Liver (tissue), 9 donors: ENCODE measurements around the gene LRRC32. TPM values are rescaled to one million over a fixed set of nuclear protein-coding genes. Genes with fewer than 3 reads are reported as not detected.
A peak's percentile ranks its signal among the peaks of the same experiment; 100 is the strongest.

Experiments used
- DNase-seq: peaks from one replicate; pipeline ENCODE4 v3.0.0-alpha.2; 2017; ENCODE audit warnings: low spot score
- H3K27ac ChIP-seq, 2 donors: one replicate each; pipeline ENCODE4 v1.7.0; 2013; ENCODE audit warnings: inconsistent platforms in 2 of 2, low read length in 2 of 2, control low read depth in 1 of 2, low read depth in 1 of 2, mild to moderate bottlenecking in 1 of 2
- H3K27me3 ChIP-seq, 4 donors: one replicate each; pipeline versions ENCODE4 v1.6.1 to v1.7.0; 2013; ENCODE audit warnings: low read length in 3 of 4, inconsistent platforms in 1 of 4, mild to moderate bottlenecking in 1 of 4, moderate library complexity in 1 of 4; ENCODE audit not compliant: control insufficient read depth in 4 of 4, insufficient read depth in 4 of 4
- H3K36me3 ChIP-seq, 4 donors: one replicate each; pipeline versions ENCODE4 v1.6.1 to v1.7.0; 2013; ENCODE audit warnings: low read length in 3 of 4, mild to moderate bottlenecking in 3 of 4, low read depth in 1 of 4, moderate library complexity in 1 of 4; ENCODE audit not compliant: control insufficient read depth in 4 of 4, insufficient read depth in 3 of 4
- H3K4me1 ChIP-seq, 4 donors: one replicate each; pipeline versions ENCODE4 v1.6.1 to v1.7.0; 2013; ENCODE audit warnings: low read length in 3 of 4, mild to moderate bottlenecking in 3 of 4, moderate library complexity in 1 of 4; ENCODE audit not compliant: control insufficient read depth in 4 of 4, insufficient read depth in 4 of 4
- H3K4me3 ChIP-seq, 3 donors: one replicate each; pipeline versions ENCODE4 v1.6.1 to v1.7.0; 2013; ENCODE audit warnings: low read length in 3 of 3, control low read depth in 1 of 3, low read depth in 1 of 3, mild to moderate bottlenecking in 1 of 3
- H3K9ac ChIP-seq, 2 donors: one replicate each; pipeline ENCODE4 v1.7.0; 2013; ENCODE audit warnings: low read length in 2 of 2, mild to moderate bottlenecking in 2 of 2, moderate library complexity in 2 of 2, control low read depth in 1 of 2, low read depth in 1 of 2
- H3K9me3 ChIP-seq, 4 donors: one replicate each; pipeline versions ENCODE4 v1.6.1 to v1.7.0; 2013; ENCODE audit warnings: low read length in 3 of 4; ENCODE audit not compliant: control insufficient read depth in 4 of 4
- EGR1 ChIP-seq, 2 donors: IDR thresholded peaks; 2 replicates each; pipeline ENCODE4 v1.6.1; 2016 to 2018; ENCODE audit warnings: antibody characterized with exemption in 2 of 2, low read depth in 2 of 2
- FOXA1 ChIP-seq: IDR thresholded peaks from 2 replicates; pipeline ENCODE4 v1.6.1; 2016; ENCODE audit warnings: antibody characterized with exemption
- FOXA2 ChIP-seq: IDR thresholded peaks from 2 replicates; pipeline ENCODE4 v1.6.1; 2016; ENCODE audit warnings: antibody characterized with exemption
- HNF4A ChIP-seq, 2 donors: conservative IDR thresholded peaks; 2 replicates each; pipeline ENCODE4 v1.6.1; 2016; ENCODE audit warnings: antibody characterized with exemption in 2 of 2, mild to moderate bottlenecking in 2 of 2
- HNF4G ChIP-seq: IDR thresholded peaks from 2 replicates; pipeline ENCODE4 v1.6.1; 2016; ENCODE audit warnings: antibody characterized with exemption
- JUND ChIP-seq, 2 donors: IDR thresholded peaks; 2 replicates each; pipeline ENCODE4 v1.6.1; 2016; ENCODE audit warnings: antibody characterized with exemption in 2 of 2
- NR2F2 ChIP-seq: IDR thresholded peaks from 2 replicates; pipeline ENCODE4 v1.6.1; 2016; ENCODE audit warnings: antibody characterized with exemption
- RAD21 ChIP-seq, 2 donors: IDR thresholded peaks; 2 replicates each; pipeline ENCODE4 v1.6.1; 2016; ENCODE audit warnings: antibody characterized with exemption in 2 of 2, mild to moderate bottlenecking in 2 of 2
- RXRA ChIP-seq, 2 donors: IDR thresholded peaks; 2 replicates each; pipeline ENCODE4 v1.6.1; 2017 to 2018; ENCODE audit warnings: antibody characterized with exemption in 2 of 2, mild to moderate bottlenecking in 1 of 2
- SP1 ChIP-seq: IDR thresholded peaks from 2 replicates; pipeline ENCODE4 v1.6.1; 2018; ENCODE audit warnings: antibody characterized with exemption, mild to moderate bottlenecking
- TAF1 ChIP-seq: conservative IDR thresholded peaks from 2 replicates; pipeline ENCODE4 v1.6.1; 2016; ENCODE audit warnings: antibody characterized with exemption, mild to moderate bottlenecking
- YY1 ChIP-seq: IDR thresholded peaks from 2 replicates; pipeline ENCODE4 v1.6.1; 2016; ENCODE audit warnings: antibody characterized with exemption, mild to moderate bottlenecking
- ZBTB33 ChIP-seq: IDR thresholded peaks from 2 replicates; pipeline ENCODE4 v1.6.1; 2016; ENCODE audit warnings: antibody characterized with exemption
- WGBS: extraction: QIAGEN DNeasy Blood & Tissue Kit; methylation state at CpG from one replicate; pipeline ENCODE4 v1.1.7; 2013; 5-methylcytosine and 5-hydroxymethylcytosine counted together
- polyA plus RNA-seq, 2 donors: library from polyadenylated mRNA; stranded (reverse) in 1 of 2; unstranded in 1 of 2; fragments of 200-250 nt in 1 of 2; fragments of >200 nt in 1 of 2; fragmentation: Nextera tagmentation in 1 of 2; extraction: Ambion mirVana in 1 of 2; gene quantifications; one replicate each; pipeline versions ENCODE4 v1.2.1 to v1.2.3, GENCODE V29; 2013 to 2015
- total RNA-seq, 2 donors: library from RNA; depleted of rRNA; stranded (reverse); fragments of >200 nt; gene quantifications; one replicate each; pipeline ENCODE4 v1.2.3, GENCODE V29; 2014
- TF ChIP-seq, protein P1 (sequence below): IDR thresholded peaks from 2 replicates; pipeline ENCODE4 v1.6.1; 2016; ENCODE audit warnings: antibody characterized with exemption
- TF ChIP-seq, protein P2 (sequence below): IDR thresholded peaks from 2 replicates; pipeline ENCODE4 v1.6.1; 2016; ENCODE audit warnings: antibody characterized with exemption
- TF ChIP-seq, protein P3 (sequence below): IDR thresholded peaks from 2 replicates; pipeline ENCODE4 v1.6.1; 2016; ENCODE audit warnings: antibody characterized with exemption, mild to moderate bottlenecking
- TF ChIP-seq, protein P4 (sequence below): fragments of 150-350 bp; IDR thresholded peaks from 2 replicates; pipeline ENCODE4 v1.5.1; 2017; ENCODE audit warnings: improper control_type of control experiment, low read depth, low read length; ENCODE audit not compliant: missing input control
- donor health status: healthy.
- donor health status: healthy.
- donor health status: healthy.
- donor health status: healthy.
- donor health status: healthy.

The LRRC32 gene
- total and polyA plus RNA-seq, 4 donors = 5.4 to 15.4 (median 9.3) TPM

- H3K4me3 ChIP-seq = no peak overlapping the region
- H3K27ac ChIP-seq = no peak overlapping the region
- H3K9me3 ChIP-seq = peaks cover 3 to 12% (median 3%) of the 10 kb centered on the region in 4 donors
- TF ChIP-seq, protein P1, sequence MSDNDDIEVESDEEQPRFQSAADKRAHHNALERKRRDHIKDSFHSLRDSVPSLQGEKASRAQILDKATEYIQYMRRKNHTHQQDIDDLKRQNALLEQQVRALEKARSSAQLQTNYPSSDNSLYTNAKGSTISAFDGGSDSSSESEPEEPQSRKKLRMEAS = no peak
- TF ChIP-seq RXRA (IDR thresholded peaks at IDR 0.05) = no peak
- TF ChIP-seq RAD21 (IDR thresholded peaks at IDR 0.05) = no peak
- TF ChIP-seq FOXA1 = no peak
- TF ChIP-seq, protein P2, sequence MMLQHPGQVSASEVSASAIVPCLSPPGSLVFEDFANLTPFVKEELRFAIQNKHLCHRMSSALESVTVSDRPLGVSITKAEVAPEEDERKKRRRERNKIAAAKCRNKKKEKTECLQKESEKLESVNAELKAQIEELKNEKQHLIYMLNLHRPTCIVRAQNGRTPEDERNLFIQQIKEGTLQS = no peak
- TF ChIP-seq ZBTB33 = no peak
- no peak for TF ChIP-seq HNF4A (conservative IDR thresholded peaks at IDR 0.05)
- TF ChIP-seq, protein P3, sequence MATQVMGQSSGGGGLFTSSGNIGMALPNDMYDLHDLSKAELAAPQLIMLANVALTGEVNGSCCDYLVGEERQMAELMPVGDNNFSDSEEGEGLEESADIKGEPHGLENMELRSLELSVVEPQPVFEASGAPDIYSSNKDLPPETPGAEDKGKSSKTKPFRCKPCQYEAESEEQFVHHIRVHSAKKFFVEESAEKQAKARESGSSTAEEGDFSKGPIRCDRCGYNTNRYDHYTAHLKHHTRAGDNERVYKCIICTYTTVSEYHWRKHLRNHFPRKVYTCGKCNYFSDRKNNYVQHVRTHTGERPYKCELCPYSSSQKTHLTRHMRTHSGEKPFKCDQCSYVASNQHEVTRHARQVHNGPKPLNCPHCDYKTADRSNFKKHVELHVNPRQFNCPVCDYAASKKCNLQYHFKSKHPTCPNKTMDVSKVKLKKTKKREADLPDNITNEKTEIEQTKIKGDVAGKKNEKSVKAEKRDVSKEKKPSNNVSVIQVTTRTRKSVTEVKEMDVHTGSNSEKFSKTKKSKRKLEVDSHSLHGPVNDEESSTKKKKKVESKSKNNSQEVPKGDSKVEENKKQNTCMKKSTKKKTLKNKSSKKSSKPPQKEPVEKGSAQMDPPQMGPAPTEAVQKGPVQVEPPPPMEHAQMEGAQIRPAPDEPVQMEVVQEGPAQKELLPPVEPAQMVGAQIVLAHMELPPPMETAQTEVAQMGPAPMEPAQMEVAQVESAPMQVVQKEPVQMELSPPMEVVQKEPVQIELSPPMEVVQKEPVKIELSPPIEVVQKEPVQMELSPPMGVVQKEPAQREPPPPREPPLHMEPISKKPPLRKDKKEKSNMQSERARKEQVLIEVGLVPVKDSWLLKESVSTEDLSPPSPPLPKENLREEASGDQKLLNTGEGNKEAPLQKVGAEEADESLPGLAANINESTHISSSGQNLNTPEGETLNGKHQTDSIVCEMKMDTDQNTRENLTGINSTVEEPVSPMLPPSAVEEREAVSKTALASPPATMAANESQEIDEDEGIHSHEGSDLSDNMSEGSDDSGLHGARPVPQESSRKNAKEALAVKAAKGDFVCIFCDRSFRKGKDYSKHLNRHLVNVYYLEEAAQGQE = no peak
- TF ChIP-seq HNF4G = no peak
- TF ChIP-seq, protein P4, sequence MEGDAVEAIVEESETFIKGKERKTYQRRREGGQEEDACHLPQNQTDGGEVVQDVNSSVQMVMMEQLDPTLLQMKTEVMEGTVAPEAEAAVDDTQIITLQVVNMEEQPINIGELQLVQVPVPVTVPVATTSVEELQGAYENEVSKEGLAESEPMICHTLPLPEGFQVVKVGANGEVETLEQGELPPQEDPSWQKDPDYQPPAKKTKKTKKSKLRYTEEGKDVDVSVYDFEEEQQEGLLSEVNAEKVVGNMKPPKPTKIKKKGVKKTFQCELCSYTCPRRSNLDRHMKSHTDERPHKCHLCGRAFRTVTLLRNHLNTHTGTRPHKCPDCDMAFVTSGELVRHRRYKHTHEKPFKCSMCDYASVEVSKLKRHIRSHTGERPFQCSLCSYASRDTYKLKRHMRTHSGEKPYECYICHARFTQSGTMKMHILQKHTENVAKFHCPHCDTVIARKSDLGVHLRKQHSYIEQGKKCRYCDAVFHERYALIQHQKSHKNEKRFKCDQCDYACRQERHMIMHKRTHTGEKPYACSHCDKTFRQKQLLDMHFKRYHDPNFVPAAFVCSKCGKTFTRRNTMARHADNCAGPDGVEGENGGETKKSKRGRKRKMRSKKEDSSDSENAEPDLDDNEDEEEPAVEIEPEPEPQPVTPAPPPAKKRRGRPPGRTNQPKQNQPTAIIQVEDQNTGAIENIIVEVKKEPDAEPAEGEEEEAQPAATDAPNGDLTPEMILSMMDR = no peak
- TF ChIP-seq JUND (IDR thresholded peaks at IDR 0.05) = no peak
- TF ChIP-seq SP1 = no peak
- TF ChIP-seq FOXA2 = no peak
- TF ChIP-seq YY1 = no peak
- no peak for TF ChIP-seq NR2F2
- TF ChIP-seq EGR1 (IDR thresholded peaks at IDR 0.05; ENCODE audit: low read depth in 2 of 2) = no peak
- no peak for TF ChIP-seq TAF1
- H3K27me3 ChIP-seq = no peaks in the 10 kb centered on the region
- 94% methylated on average over 3 of the region's 3 CpGs for WGBS
- peak; percentile 21 for DNase-seq
- H3K9ac ChIP-seq = no peak overlapping the region
- no peaks in the 10 kb centered on the region for H3K36me3 ChIP-seq
- peaks cover 0 to 8% (median 0%) of the 10 kb centered on the region in 4 donors for H3K4me1 ChIP-seq
Measured at GRCh38 chr11:76626266-76626665, 44.3 kb downstream of the LRRC32 start.
